DMS 273 (cell line): ENCODE data around the gene GNAI1.
"Not testable (repeated sequence)": the region's sequence is repeated elsewhere in the genome, so short reads cannot be mapped to it uniquely, and the experiment has no call there.

Experiments
- DNase-seq: peaks from one replicate; lab custom pipeline; 2025; ENCODE audit not compliant: unreplicated experiment; lab: John Stamatoyannopoulos, UW

The GNAI1 gene

GRCh38 chr7:80154656-80155333 is 20.2 kb downstream of the GNAI1 start:
- peak; percentile 22 for DNase-seq

GRCh38 chr7:80155374-80155773 is 20.7 kb downstream of the GNAI1 start:
- no peak for DNase-seq

- not testable (repeated sequence) for DNase-seq
Measured at GRCh38 chr7:80157770-80158169, 23.1 kb downstream of the GNAI1 start.

GRCh38 chr7:80159802-80160201 is 25.2 kb downstream of the GNAI1 start:
- DNase-seq = no peak

GRCh38 chr7:80161466-80161865 is 26.8 kb downstream of the GNAI1 start:
- no peak for DNase-seq

GRCh38 chr7:80165177-80165576 is 30.5 kb downstream of the GNAI1 start:
- no peak for DNase-seq

GRCh38 chr7:80170445-80170844 is 35.8 kb downstream of the GNAI1 start:
- no peak for DNase-seq

GRCh38 chr7:80172387-80172786 is 37.8 kb downstream of the GNAI1 start:
- DNase-seq = no peak

- DNase-seq = no peak
Measured at GRCh38 chr7:80175744-80176143, 41.1 kb downstream of the GNAI1 start.

GRCh38 chr7:80181411-80181810 is 46.8 kb downstream of the GNAI1 start:
- DNase-seq = no peak

GRCh38 chr7:80182630-80183276 is 48.1 kb downstream of the GNAI1 start:
- no peak for DNase-seq

GRCh38 chr7:80183351-80183750 is 48.7 kb downstream of the GNAI1 start:
- DNase-seq = no peak

- peak; percentile 40 for DNase-seq
Measured at GRCh38 chr7:80183900-80184685, 49.5 kb downstream of the GNAI1 start.

- DNase-seq = no peak
Measured at GRCh38 chr7:80184693-80185092, 50.1 kb downstream of the GNAI1 start.

GRCh38 chr7:80185571-80185970 is 50.9 kb downstream of the GNAI1 start:
- no peak for DNase-seq

- DNase-seq = peak; percentile 27
Measured at GRCh38 chr7:80186721-80187120, 52.1 kb downstream of the GNAI1 start.

GRCh38 chr7:80187279-80187678 is 52.6 kb downstream of the GNAI1 start:
- peak; percentile 34 for DNase-seq

- peak; percentile 35 for DNase-seq
Measured at GRCh38 chr7:80187727-80188126, 53.1 kb downstream of the GNAI1 start.

GRCh38 chr7:80189638-80190037 is 55.0 kb downstream of the GNAI1 start:
- DNase-seq = peak; percentile 6

- DNase-seq = no peak
Measured at GRCh38 chr7:80197627-80198026, 63.0 kb downstream of the GNAI1 start.

- DNase-seq = no peak
Measured at GRCh38 chr7:80199051-80199450, 64.4 kb downstream of the GNAI1 start.

GRCh38 chr7:80204454-80204853 is 69.8 kb downstream of the GNAI1 start:
- no peak for DNase-seq
